Measurements from ENCODE around the gene SAMD4A. TPM values are rescaled to one million over a fixed set of nuclear protein-coding genes. Genes with fewer than 3 reads are reported as not detected.

Gene SAMD4A
- total RNA-seq, 1 donor from 2014 or later = 66.0 TPM

GRCh38 chr14:54567639-54568561 is 972 bp downstream of the SAMD4A start:
- intact Hi-C loops (cut with DNase I) = loop anchor here (2.0 kb wide), 1 partner anchor 85 kb away; no protein-coding TSS in a partner anchor
- Histone ChIP-seq H3K4me3 (peak overlapping the region; percentile 87 to 91), H3K9me3 (peaks cover 0 to 4% of the 10 kb centered on the region in 2 donors), H3K36me3 (peaks cover 0 to 6% of the 10 kb centered on the region in 2 donors), H3K4me1 (peaks cover 0 to 24% of the 10 kb centered on the region in 2 donors), H3K27ac (peak overlapping the region; percentile 99 to 100), H3K27me3 (no peaks in the 10 kb centered on the region)
- DNase-seq (ENCODE audit: low spot score in 2 of 2) = peak in 1 of 2 donors; percentile 77
- TF ChIP-seq CTCF (IDR thresholded peaks at IDR 0.05) = no peak

- H3K27ac ChIP-seq = peak overlapping the region; percentile 99 to 100
- H3K4me1 ChIP-seq = peaks cover 0 to 33% of the 10 kb centered on the region in 2 donors
- peaks cover 0 to 4% of the 10 kb centered on the region in 2 donors for H3K9me3 ChIP-seq
- H3K4me3 ChIP-seq = peak overlapping the region; percentile 50 to 87
- no peak for TF ChIP-seq CTCF (IDR thresholded peaks at IDR 0.05)
- DNase-seq (ENCODE audit: low spot score in 2 of 2) = peak in 1 of 2 donors; percentile 79
- H3K27me3 ChIP-seq = no peaks in the 10 kb centered on the region
- intact Hi-C loops (cut with DNase I) = no loop called here
- H3K36me3 ChIP-seq = peaks cover 0 to 14% of the 10 kb centered on the region in 2 donors
Measured at GRCh38 chr14:54568821-54569595, 2.1 kb downstream of the SAMD4A start.

- intact Hi-C loops (cut with DNase I) = no loop called here
- TF ChIP-seq CTCF (IDR thresholded peaks at IDR 0.05) = no peak
- H3K36me3 ChIP-seq = peaks cover 0 to 14% of the 10 kb centered on the region in 2 donors
- DNase-seq (ENCODE audit: low spot score in 2 of 2) = no peak
- H3K4me3 ChIP-seq = peak overlapping the region; percentile 50 to 87
- H3K27ac ChIP-seq = peak overlapping the region; percentile 4 to 99
- H3K9me3 ChIP-seq = peaks cover 0 to 4% of the 10 kb centered on the region in 2 donors
- peaks cover 0 to 39% of the 10 kb centered on the region in 2 donors for H3K4me1 ChIP-seq
- H3K27me3 ChIP-seq = no peaks in the 10 kb centered on the region
Measured at GRCh38 chr14:54570047-54570446, 3.1 kb downstream of the SAMD4A start.

- peak overlapping the region in 1 of 2 donors; percentile 99 for H3K27ac ChIP-seq
- no peak for DNase-seq (ENCODE audit: low spot score in 2 of 2)
- no peak for TF ChIP-seq CTCF (IDR thresholded peaks at IDR 0.05)
- H3K4me1 ChIP-seq = peaks cover 0 to 43% of the 10 kb centered on the region in 2 donors
- intact Hi-C loops (cut with DNase I) = no loop called here
- no peaks in the 10 kb centered on the region for H3K27me3 ChIP-seq
- peaks cover 0 to 14% of the 10 kb centered on the region in 2 donors for H3K36me3 ChIP-seq
- H3K9me3 ChIP-seq = peaks cover 0 to 4% of the 10 kb centered on the region in 2 donors
- peak overlapping the region; percentile 50 to 87 for H3K4me3 ChIP-seq
Measured at GRCh38 chr14:54570631-54571415, 3.9 kb downstream of the SAMD4A start.

- Histone ChIP-seq H3K27ac (no peak overlapping the region), H3K9me3 (peaks cover 0 to 4% of the 10 kb centered on the region in 2 donors), H3K36me3 (peaks cover 0 to 14% of the 10 kb centered on the region in 2 donors), H3K4me3 (no peak overlapping the region), H3K27me3 (no peaks in the 10 kb centered on the region), H3K4me1 (peaks cover 7 to 54% of the 10 kb centered on the region in 2 donors)
- peak in 2 of 3 experiments; percentile 40 to 41 for TF ChIP-seq CTCF (IDR thresholded peaks at IDR 0.05)
- DNase-seq (ENCODE audit: low spot score in 2 of 2) = no peak
- intact Hi-C loops (cut with DNase I) = no loop called here
Measured at GRCh38 chr14:54572316-54572715, 5.4 kb downstream of the SAMD4A start.
